GM19452 (cell line): ENCODE measurements around the gene KAT7.

Source experiments
- ATAC-seq: cut with Tn5 transposase; IDR thresholded peaks from one replicate; pipeline ENCODE4 v1.9.1; 2021; ENCODE audit not compliant: unreplicated experiment

KAT7 gene

GRCh38 chr17:49839455-49839854, 51.0 kb downstream of the KAT7 start:
- ATAC-seq, result no peak

- ATAC-seq, result no peak
Measured at GRCh38 chr17:49841548-49841947, 53.1 kb downstream of the KAT7 start.

- ATAC-seq, result no peak
Measured at GRCh38 chr17:49842371-49842770, 53.9 kb downstream of the KAT7 start.

DNA sequence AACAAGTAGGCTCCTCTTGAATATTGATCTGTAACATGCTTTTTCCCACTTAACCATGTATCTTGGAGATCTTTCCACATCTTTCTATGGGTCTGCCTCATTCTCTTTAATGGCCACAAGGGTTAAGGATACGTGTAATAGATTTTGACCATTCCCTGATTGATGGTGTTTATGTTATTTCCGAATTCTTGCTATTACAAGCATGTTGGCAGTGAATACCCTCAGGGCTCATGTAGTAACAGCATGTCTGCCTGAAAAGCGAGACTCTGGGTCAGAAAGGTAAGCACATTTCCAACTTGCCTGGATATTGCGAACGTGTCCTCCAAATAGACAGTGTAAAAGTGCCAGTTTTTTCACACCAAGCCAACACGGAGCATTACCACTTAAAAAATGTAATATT, 54.4 kb downstream of the KAT7 start:
- no peak for ATAC-seq

DNA sequence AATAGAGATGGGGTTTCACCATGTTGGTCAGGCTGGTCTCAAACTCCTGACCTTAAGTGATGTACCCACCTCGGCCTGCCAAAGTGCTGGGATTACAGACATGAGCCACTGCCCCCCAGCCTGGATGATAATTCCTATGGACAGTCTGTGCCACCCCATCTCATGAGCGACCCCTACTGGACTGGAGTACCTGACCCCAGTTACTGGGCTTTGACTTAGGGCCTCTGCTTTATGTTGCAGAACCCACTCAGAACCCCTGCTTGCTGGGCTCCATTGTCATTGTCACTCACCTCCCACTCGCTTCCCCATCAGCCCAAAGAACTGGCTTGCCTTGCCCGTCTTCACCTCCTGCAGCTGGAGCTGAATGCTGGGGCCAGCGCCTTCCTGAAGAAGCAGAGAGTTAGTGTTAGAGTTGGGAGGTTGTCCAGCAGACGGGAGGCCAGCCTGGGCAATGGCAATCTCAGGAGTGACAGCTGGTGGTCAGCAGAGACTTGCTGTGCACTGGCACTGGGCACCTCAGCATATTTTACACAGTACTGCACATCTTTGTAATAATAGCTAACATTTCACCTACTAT, 55.4 kb downstream of the KAT7 start:
- no peak for ATAC-seq

- no peak for ATAC-seq
Measured at GRCh38 chr17:49845321-49845720, 56.8 kb downstream of the KAT7 start.

DNA sequence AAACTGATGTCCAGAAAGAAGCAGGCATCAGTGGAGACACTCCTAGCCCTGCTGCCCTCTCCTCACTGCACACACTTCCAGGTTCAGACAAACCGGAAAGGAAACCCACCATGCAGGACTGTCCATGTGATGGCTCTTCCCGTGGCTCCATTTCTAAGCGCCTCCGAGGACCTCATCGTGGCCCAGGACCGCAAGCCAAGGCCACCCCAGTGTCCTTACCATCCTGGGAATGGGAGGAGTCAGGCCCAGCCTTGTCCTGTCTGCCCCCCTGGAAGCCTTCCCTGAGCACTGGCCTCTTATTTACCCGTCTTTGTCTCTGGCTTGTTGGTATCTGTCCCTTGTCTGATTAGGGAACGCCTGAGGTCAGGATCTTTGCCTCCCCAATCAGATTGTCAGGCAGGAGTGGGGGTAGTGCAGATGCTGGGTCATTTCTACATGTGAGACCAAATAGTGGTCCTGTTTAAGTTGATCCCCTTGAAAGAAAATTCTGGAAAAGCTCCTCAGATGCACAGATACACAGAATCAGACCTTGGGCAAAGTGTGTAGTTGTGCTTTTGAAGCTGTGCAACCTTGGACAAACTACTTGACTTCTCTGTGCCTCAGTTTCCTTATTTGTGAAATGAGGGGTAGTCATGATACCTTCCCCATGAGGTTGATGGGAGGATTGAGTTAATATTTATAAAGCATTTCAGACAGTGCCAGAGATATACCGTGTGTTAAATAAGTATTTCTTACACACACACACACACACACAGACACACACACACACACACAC, 58.6 kb downstream of the KAT7 start:
- ATAC-seq, result no peak

DNA sequence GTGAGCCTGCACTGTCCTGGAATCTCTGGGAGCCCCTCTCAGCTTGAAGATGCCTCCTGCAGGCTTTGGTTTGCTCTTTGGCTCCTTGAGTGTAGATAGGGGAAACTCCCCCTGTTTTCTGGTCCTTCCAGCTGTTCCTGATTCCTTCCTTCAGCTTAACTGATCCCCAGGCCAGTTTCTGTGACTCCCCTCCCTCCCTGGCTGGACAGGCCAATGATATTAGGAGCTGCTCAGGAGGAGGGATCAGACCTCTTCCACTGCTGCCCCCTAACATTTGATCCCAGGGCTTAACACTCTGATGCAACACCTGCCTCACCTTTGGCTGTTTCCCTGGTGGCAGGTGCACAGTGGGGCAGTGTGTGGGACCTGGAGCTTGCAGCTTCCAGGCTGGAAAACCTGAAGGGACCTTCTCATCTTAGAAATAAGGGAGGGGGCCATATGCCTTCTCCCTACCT, 59.6 kb downstream of the KAT7 start, which contains the start of gene TAC4:
Gene TAC4 (minus strand): TSS at position 51 of the 455 bp plus-strand sequence. CDS start 52 bp downstream, outside the sequence.
- no peak for ATAC-seq

DNA sequence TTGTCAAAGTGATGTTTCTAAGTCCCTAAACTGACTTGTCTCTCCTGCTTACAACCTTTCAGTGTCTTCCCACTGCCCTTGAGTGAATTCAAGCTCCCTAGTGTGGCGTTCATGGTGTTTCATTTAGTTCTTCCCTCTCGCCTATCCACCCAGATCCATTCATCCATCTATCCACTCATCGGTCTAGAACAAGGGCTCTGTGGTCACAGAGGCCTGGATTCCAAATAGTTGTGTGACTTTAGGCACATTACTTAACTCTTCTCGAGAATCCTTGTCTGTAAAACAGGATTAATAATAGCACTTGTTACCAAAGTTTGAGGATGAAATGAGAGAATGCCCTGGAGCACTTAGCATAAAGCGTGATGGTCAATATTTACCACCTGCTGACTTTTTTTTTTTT, 60.3 kb downstream of the KAT7 start:
- ATAC-seq, result no peak

- ATAC-seq, result no peak
Measured at GRCh38 chr17:49850218-49850610, 61.7 kb downstream of the KAT7 start.

- no peak for ATAC-seq
Measured at GRCh38 chr17:49850772-49851386, 62.4 kb downstream of the KAT7 start.

DNA sequence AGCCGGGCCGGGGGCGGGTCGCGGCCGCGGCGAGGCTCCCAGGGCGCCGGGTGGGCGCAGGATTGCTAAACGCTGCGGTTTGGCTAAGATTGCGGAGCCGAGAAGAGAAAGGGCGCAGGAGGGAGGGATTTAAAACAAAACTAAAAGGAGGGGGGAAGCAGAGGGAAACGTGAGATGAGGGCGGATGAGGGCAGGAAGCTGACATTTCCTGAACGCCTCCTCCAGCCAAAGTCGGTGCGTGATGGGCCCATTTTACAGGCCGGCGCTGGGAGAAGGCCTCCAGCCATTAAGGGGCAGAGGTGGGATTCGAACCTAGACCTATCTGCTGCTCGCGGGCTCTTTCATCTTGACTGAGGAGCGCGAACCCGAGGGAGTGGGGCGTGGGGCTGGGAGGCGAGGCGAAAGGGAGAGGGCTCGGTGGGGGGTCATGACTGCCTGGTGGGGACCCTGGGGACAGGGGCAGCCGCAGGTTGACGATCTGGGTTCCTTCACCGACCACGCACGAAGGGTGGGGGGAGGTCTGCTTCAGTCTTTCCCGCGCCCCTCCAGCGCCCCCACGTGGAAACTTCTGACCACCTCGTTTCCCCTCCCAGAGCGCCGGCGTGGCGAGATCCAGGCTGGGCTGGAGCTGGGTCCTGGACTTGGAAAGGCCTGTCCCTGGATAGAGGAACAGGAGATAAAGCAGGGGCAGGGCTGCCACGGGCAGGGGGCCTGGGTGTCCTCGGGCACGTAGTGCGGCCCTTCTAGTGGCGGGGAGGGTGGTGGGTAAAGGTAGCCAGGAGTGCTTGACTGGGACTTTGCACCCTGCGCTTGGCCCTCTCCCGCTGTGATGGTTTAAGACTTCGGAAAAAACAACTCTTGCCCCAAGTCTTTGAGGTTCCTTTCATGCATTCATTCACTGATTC, 63.2 kb downstream of the KAT7 start:
- no peak for ATAC-seq

GRCh38 chr17:49853470-49854015, 65.1 kb downstream of the KAT7 start:
- ATAC-seq, result no peak

- ATAC-seq, result no peak
Measured at GRCh38 chr17:49854126-49854525, 65.6 kb downstream of the KAT7 start.

- no peak for ATAC-seq
Measured at GRCh38 chr17:49858796-49859195, 70.3 kb downstream of the KAT7 start.

- no peak for ATAC-seq
Measured at GRCh38 chr17:49859991-49860953, 71.8 kb downstream of the KAT7 start.

GRCh38 chr17:49861150-49861884, 72.8 kb downstream of the KAT7 start:
- ATAC-seq, result no peak

DNA sequence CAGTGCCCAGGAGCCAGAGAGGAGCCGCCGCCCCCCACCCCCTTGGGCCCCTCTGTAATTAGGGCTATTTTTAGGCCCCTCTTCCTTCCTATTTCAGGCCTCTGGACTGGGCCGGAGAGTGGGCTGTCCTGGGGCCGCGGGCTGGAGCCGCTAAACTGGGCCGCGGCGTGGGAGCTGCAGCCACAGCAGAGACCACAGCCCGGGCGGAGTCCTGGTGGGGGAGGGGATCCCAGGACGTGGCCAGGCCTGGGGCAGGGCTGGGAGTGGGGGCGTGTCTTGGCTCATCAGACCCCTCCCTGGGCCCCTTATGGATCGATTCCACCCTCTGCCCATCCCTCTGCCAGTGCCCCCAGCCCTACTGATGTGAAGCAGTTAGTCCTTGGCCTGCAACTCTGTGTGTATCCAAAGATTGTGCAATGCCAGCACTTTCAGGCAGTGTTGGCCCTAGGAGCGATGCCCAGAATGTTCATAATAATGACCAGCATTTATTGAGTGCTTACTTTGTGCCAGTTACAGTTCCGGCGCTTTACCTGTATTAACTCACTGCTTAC, 74.4 kb downstream of the KAT7 start:
- no peak for ATAC-seq

- ATAC-seq, result no peak
Measured at GRCh38 chr17:49866019-49866380, 77.5 kb downstream of the KAT7 start.
